ENCODE results near the gene CD86.
"Not testable (repeated sequence)": the region's sequence is repeated elsewhere in the genome, so short reads cannot be mapped to it uniquely, and the experiment has no call there.

The CD86 gene

GRCh38 chr3:122148941-122149627 lies 93.9 kb downstream of the CD86 start:
- Mint-ChIP-seq H3K9me3 (no peaks in the 10 kb centered on the region), H3K4me1 (no peaks in the 10 kb centered on the region), H3K27me3 (no peaks in the 10 kb centered on the region), H3K4me3 (no peak overlapping the region), H3K36me3 (ENCODE audit: insufficient read depth) (no peaks in the 10 kb centered on the region), H3K27ac (ENCODE audit: low read depth) (no peak overlapping the region)
- ATAC-seq (replicated peaks; ENCODE audit: extremely low read depth, poor library complexity, severe bottlenecking) (no peak), DNase-seq (ENCODE audit: low spot score in 2 of 2) (no peak)

DNA sequence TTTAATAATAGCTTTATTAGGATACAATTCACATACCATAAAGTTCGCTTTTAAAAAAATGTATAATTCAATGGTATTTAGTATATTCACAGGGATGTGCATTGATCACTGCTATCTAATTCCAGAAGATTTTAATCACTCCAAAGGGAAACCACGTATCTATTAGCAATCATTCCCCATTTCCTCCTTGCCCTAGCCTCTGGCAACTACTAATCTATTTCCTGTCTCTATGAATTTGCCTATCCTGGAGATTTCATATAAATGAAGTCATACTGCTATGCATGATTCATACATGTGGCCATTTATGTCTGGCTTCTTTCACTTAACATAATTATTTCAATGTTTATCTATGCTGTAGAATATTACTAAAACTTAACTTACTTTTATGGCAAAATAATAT lies 96.3 kb downstream of the CD86 start:
- no peaks in the 10 kb centered on the region for H3K4me1 Mint-ChIP-seq
- no peaks in the 10 kb centered on the region for H3K27me3 Mint-ChIP-seq
- no peak for DNase-seq (ENCODE audit: low spot score in 2 of 2)
- H3K27ac Mint-ChIP-seq (ENCODE audit: low read depth), result no peak overlapping the region
- no peaks in the 10 kb centered on the region for H3K36me3 Mint-ChIP-seq (ENCODE audit: insufficient read depth)
- H3K9me3 Mint-ChIP-seq, result peaks cover 18% of the 10 kb centered on the region
- ATAC-seq (replicated peaks; ENCODE audit: extremely low read depth, poor library complexity, severe bottlenecking), result no peak
- no peak overlapping the region for H3K4me3 Mint-ChIP-seq

- H3K4me3 Mint-ChIP-seq; H3K9me3 Mint-ChIP-seq; H3K4me1 Mint-ChIP-seq; DNase-seq (ENCODE audit: low spot score in 2 of 2); ATAC-seq (replicated peaks; ENCODE audit: extremely low read depth, poor library complexity, severe bottlenecking); H3K36me3 Mint-ChIP-seq (ENCODE audit: insufficient read depth); H3K27ac Mint-ChIP-seq (ENCODE audit: low read depth): not testable (repeated sequence)
- H3K27me3 Mint-ChIP-seq, result peaks cover 11% of the 10 kb centered on the region
Observed at GRCh38 chr3:122164983-122165382, 109.8 kb downstream of the CD86 start.

GRCh38 chr3:122167630-122168029 lies 112.5 kb downstream of the CD86 start:
- ATAC-seq (replicated peaks; ENCODE audit: extremely low read depth, poor library complexity, severe bottlenecking) (no peak), DNase-seq (ENCODE audit: low spot score in 2 of 2) (no peak)
- H3K36me3 Mint-ChIP-seq (ENCODE audit: insufficient read depth), result peaks cover 1% of the 10 kb centered on the region
- H3K27me3 Mint-ChIP-seq, result peaks cover 20% of the 10 kb centered on the region
- H3K27ac Mint-ChIP-seq (ENCODE audit: low read depth), result no peak overlapping the region
- H3K4me3 Mint-ChIP-seq, result no peak overlapping the region
- H3K4me1 Mint-ChIP-seq, result no peaks in the 10 kb centered on the region
- no peaks in the 10 kb centered on the region for H3K9me3 Mint-ChIP-seq

DNA sequence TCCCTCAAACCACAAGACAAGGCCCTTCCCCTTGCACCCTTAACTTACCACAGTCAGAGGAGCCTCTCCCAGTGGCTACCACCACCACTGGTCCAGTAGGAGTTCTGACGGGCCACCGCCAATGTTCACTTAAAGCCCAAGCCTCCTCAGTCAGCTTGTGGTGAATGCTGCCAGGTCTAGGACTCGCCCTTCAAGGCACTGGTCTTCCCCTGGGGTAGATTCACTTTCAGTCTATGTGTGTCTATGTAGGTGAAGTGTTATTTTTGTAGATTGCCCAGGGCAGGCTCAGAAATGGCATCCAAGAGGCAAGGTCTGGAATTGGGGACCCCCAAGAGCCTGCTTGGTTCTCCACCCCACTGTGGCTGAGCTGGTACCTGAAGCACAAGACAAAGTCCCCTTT lies 112.9 kb downstream of the CD86 start:
- ATAC-seq (replicated peaks; ENCODE audit: extremely low read depth, poor library complexity, severe bottlenecking) (no peak), DNase-seq (ENCODE audit: low spot score in 2 of 2) (no peak)
- peaks cover 1% of the 10 kb centered on the region for H3K36me3 Mint-ChIP-seq (ENCODE audit: insufficient read depth)
- H3K27ac Mint-ChIP-seq (ENCODE audit: low read depth), result no peak overlapping the region
- H3K4me3 Mint-ChIP-seq, result no peak overlapping the region
- H3K9me3 Mint-ChIP-seq, result no peaks in the 10 kb centered on the region
- no peaks in the 10 kb centered on the region for H3K4me1 Mint-ChIP-seq
- peaks cover 20% of the 10 kb centered on the region for H3K27me3 Mint-ChIP-seq

- no peak for ATAC-seq (replicated peaks; ENCODE audit: extremely low read depth, poor library complexity, severe bottlenecking)
- H3K36me3 Mint-ChIP-seq (ENCODE audit: insufficient read depth), result peaks cover 1% of the 10 kb centered on the region
- H3K4me3 Mint-ChIP-seq, result no peak overlapping the region
- H3K4me1 Mint-ChIP-seq, result no peaks in the 10 kb centered on the region
- H3K27me3 Mint-ChIP-seq, result peaks cover 22% of the 10 kb centered on the region
- no peak for DNase-seq (ENCODE audit: low spot score in 2 of 2)
- no peaks in the 10 kb centered on the region for H3K9me3 Mint-ChIP-seq
- H3K27ac Mint-ChIP-seq (ENCODE audit: low read depth), result no peak overlapping the region
Observed at GRCh38 chr3:122169911-122170310, 114.7 kb downstream of the CD86 start.

All from central memory CD8-positive, alpha-beta T cell (primary cell).